Calu3 (cell line): Measurements from ENCODE around the gene CES5A. TPM values are rescaled to one million over a fixed set of nuclear protein-coding genes. Genes with fewer than 3 reads are reported as not detected.

ENCODE experiments used
- Bru-seq: library from RNA; stranded (reverse); fragments of 400-500 nt; gene quantifications from one replicate; lab custom pipeline; 2021; lab: Mats Ljungman, UMichigan
- BruChase-seq, 2 experiments: library from RNA; stranded (reverse); fragments of 400-500 nt; gene quantifications; one replicate each; lab custom pipeline; 2021; lab: Mats Ljungman, UMichigan
- BruUV-seq: library from RNA; stranded (reverse); fragments of 400-500 nt; replicated peaks from 2 replicates; lab custom pipeline; 2021; lab: Mats Ljungman, UMichigan
- CTCF ChIA-PET: fragments of 300-600 bp; sonication (Branson Sonifier 250); formaldehyde crosslinking; loops from one replicate; lab custom pipeline; 2022; ENCODE audit warnings: antibody characterized with exemption; lab: Charles Lee
- DNase-seq: peaks from one replicate; pipeline ENCODE4 v3.0.0; 2022
- H3K27ac Mint-ChIP-seq: one replicate; pipeline ENCODE4 v1.8.0; 2022; ENCODE audit warnings: mixed read lengths; ENCODE audit not compliant: unreplicated experiment
- H3K27me3 Mint-ChIP-seq: one replicate; pipeline ENCODE4 v1.8.0; 2022; ENCODE audit warnings: mixed read lengths; ENCODE audit not compliant: unreplicated experiment
- H3K36me3 Mint-ChIP-seq: one replicate; pipeline ENCODE4 v1.8.0; 2022; ENCODE audit warnings: mild to moderate bottlenecking, moderate library complexity, mixed read lengths; ENCODE audit not compliant: insufficient read depth, unreplicated experiment
- H3K4me1 Mint-ChIP-seq: one replicate; pipeline ENCODE4 v1.8.0; 2022; ENCODE audit warnings: mild to moderate bottlenecking, low read depth, mixed read lengths; ENCODE audit not compliant: unreplicated experiment
- H3K4me3 Mint-ChIP-seq: one replicate; pipeline ENCODE4 v1.8.0; 2022; ENCODE audit warnings: mild to moderate bottlenecking, low read depth, moderate library complexity, mixed read lengths; ENCODE audit not compliant: unreplicated experiment
- H3K9me3 Mint-ChIP-seq: one replicate; pipeline ENCODE4 v1.8.0; 2022; ENCODE audit warnings: low read depth, mixed read lengths; ENCODE audit not compliant: unreplicated experiment
- intact Hi-C: fragments of 100-400 bp; cut with micrococcal nuclease; formaldehyde crosslinking; loops from one replicate; pipeline ENCODE4 v1.10.0; 2022; ENCODE audit not compliant: unreplicated experiment
- long read RNA-seq: library from polyadenylated mRNA; stranded (forward); transcript quantifications from one replicate; pipeline ENCODE4 v2.0.0, GENCODE V29; 2022
- total RNA-seq: library from RNA; stranded (reverse); gene quantifications from 2 replicates; pipeline ENCODE4 v1.2.3, GENCODE V29; 2022
- TF ChIP-seq, protein P1 (sequence below): fragments of 200-600 bp; IDR thresholded peaks from one replicate; pipeline ENCODE4 v1.8.0; 2022; ENCODE audit warnings: antibody characterized with exemption; ENCODE audit not compliant: unreplicated experiment

Gene CES5A, protein sequence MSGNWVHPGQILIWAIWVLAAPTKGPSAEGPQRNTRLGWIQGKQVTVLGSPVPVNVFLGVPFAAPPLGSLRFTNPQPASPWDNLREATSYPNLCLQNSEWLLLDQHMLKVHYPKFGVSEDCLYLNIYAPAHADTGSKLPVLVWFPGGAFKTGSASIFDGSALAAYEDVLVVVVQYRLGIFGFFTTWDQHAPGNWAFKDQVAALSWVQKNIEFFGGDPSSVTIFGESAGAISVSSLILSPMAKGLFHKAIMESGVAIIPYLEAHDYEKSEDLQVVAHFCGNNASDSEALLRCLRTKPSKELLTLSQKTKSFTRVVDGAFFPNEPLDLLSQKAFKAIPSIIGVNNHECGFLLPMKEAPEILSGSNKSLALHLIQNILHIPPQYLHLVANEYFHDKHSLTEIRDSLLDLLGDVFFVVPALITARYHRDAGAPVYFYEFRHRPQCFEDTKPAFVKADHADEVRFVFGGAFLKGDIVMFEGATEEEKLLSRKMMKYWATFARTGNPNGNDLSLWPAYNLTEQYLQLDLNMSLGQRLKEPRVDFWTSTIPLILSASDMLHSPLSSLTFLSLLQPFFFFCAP
- not detected in 2 replicates for total RNA-seq
- Bru-seq, nascent RNA: not detected
- BruChase-seq, experiment 1, labeled RNA remaining after a 6-hour chase: not detected
- BruChase-seq, experiment 2, labeled RNA remaining after a 2-hour chase: not detected
- long read RNA-seq: 0 reads

DNA sequence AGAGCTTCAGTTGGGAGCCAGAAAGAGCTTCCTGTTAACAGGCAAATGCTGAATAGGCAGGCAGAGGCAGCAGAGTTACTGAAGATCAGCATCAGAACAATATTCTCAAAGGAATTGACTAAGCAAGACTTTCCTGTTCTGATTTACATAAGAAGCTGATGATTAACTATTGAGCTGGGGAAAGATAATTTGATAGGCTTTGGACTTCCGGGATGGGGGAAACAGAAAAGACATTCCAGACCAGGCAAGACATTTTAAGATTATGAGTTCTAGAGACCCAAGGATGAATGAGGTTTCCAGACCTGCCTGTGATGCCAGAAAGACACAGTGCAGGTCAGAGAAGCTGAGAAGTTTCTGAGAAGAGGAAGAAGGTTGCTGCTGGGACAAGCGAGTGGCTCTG is at the start of gene CES5A:
TSS of gene CES5A (minus strand) at position 101 of the 400 bp plus-strand sequence. CDS start 152 bp downstream, outside the sequence.
- Mint-ChIP-seq H3K9me3 (no peaks in the 10 kb centered on the region), H3K27me3 (peaks cover 53% of the 10 kb centered on the region), H3K36me3 (no peaks in the 10 kb centered on the region), H3K4me1 (no peaks in the 10 kb centered on the region), H3K27ac (no peak within 1 kb of the TSS), H3K4me3 (no peak within 1 kb of the TSS)
- CTCF ChIA-PET: interaction anchor here (1.2 kb wide), 1 partner anchor 11 kb away, joined by 3 read pairs; no protein-coding TSS in a partner anchor
- intact Hi-C loops: no loop called here
- TF ChIP-seq, protein P1, sequence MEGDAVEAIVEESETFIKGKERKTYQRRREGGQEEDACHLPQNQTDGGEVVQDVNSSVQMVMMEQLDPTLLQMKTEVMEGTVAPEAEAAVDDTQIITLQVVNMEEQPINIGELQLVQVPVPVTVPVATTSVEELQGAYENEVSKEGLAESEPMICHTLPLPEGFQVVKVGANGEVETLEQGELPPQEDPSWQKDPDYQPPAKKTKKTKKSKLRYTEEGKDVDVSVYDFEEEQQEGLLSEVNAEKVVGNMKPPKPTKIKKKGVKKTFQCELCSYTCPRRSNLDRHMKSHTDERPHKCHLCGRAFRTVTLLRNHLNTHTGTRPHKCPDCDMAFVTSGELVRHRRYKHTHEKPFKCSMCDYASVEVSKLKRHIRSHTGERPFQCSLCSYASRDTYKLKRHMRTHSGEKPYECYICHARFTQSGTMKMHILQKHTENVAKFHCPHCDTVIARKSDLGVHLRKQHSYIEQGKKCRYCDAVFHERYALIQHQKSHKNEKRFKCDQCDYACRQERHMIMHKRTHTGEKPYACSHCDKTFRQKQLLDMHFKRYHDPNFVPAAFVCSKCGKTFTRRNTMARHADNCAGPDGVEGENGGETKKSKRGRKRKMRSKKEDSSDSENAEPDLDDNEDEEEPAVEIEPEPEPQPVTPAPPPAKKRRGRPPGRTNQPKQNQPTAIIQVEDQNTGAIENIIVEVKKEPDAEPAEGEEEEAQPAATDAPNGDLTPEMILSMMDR: no peak
- no peak for DNase-seq
- no TSS peak for BruUV-seq

GRCh38 chr16:55922662-55923061 is 47.5 kb upstream of the CES5A start:
- Mint-ChIP-seq H3K27ac (no peak overlapping the region), H3K4me1 (no peaks in the 10 kb centered on the region), H3K4me3 (no peak overlapping the region), H3K9me3 (no peaks in the 10 kb centered on the region), H3K36me3 (no peaks in the 10 kb centered on the region), H3K27me3 (peaks cover 20% of the 10 kb centered on the region)
- CTCF ChIA-PET: no interaction called here
- DNase-seq: no peak
- TF ChIP-seq, protein P1: no peak
- intact Hi-C loops: no loop called here
- no TSS peak for BruUV-seq

GRCh38 chr16:55917373-55918160 is 42.4 kb upstream of the CES5A start:
- Mint-ChIP-seq H3K4me1 (no peaks in the 10 kb centered on the region), H3K36me3 (no peaks in the 10 kb centered on the region), H3K9me3 (peaks cover 3% of the 10 kb centered on the region), H3K27ac (no peak overlapping the region), H3K4me3 (no peak overlapping the region), H3K27me3 (peaks cover 46% of the 10 kb centered on the region)
- TF ChIP-seq, protein P1: no peak
- intact Hi-C loops: no loop called here
- no peak for DNase-seq
- BruUV-seq: no TSS peak
- CTCF ChIA-PET: no interaction called here
